ENCODE measurements around the gene LRRC75A. TPM values are rescaled to one million over a fixed set of nuclear protein-coding genes. Genes with fewer than 3 reads are reported as not detected.

The LRRC75A gene
- total and polyA plus RNA-seq, 2 of the 13 experiments (the other 11 are each of a cell fraction or from before 2014, with no cell fraction given): 0.03 TPM; not detected in 1

- TF ChIP-seq ZBTB40 (IDR thresholded peaks at IDR 0.05): no peak
- TF ChIP-seq ZBTB40 (CRISPR knock-in tag; IDR thresholded peaks at IDR 0.05): peak; percentile 37; the same call in 1 of the 2 replicates
- TF ChIP-seq HOXA3 (CRISPR knock-in tag; IDR thresholded peaks at IDR 0.05): peak; percentile 43; the same call in 1 of the 2 replicates
- TF ChIP-seq BORCS8-MEF2B (CRISPR knock-in tag; IDR thresholded peaks at IDR 0.05): no peak
- no peak for TF ChIP-seq DR1 (CRISPR knock-in tag; IDR thresholded peaks at IDR 0.05)
- no peak for TF ChIP-seq AGO2 (optimal IDR thresholded peaks at IDR 0.05; ENCODE audit: low read depth, low read length)
- TF ChIP-seq ZBTB44 (CRISPR knock-in tag; IDR thresholded peaks at IDR 0.05): no peak
- no peak for TF ChIP-seq ARNT2 (CRISPR knock-in tag; IDR thresholded peaks at IDR 0.05; ENCODE audit: low read depth)
- TF ChIP-seq ZNF766 (CRISPR knock-in tag; IDR thresholded peaks at IDR 0.05; ENCODE audit: borderline replicate concordance): peak; percentile 33; the same call in 1 of the 2 replicates
- TF ChIP-seq NCOA5 (CRISPR knock-in tag; IDR thresholded peaks at IDR 0.05): no peak
- no peak for TF ChIP-seq IRX3 (CRISPR knock-in tag; IDR thresholded peaks at IDR 0.05; ENCODE audit: borderline replicate concordance, low read depth)
- TF ChIP-seq HDAC1 (CRISPR knock-in tag; IDR thresholded peaks at IDR 0.05): peak; percentile 84
- TF ChIP-seq ZNF652 (CRISPR knock-in tag; IDR thresholded peaks at IDR 0.05; ENCODE audit: borderline replicate concordance, low read depth): no peak
- TF ChIP-seq ZNF513 (CRISPR knock-in tag; conservative IDR thresholded peaks at IDR 0.05): no peak
- no peak for TF ChIP-seq PHB2 (IDR thresholded peaks at IDR 0.05; ENCODE audit: partially characterized antibody)
- peak; percentile 58; the same call in 1 of the 2 replicates for TF ChIP-seq ZFX (CRISPR knock-in tag; IDR thresholded peaks at IDR 0.05; ENCODE audit: low read depth)
- TF ChIP-seq FOXA1 (IDR thresholded peaks at IDR 0.05): no peak
- TF ChIP-seq FOXA1 (CRISPR knock-in tag; IDR thresholded peaks at IDR 0.05): peak; percentile 72; the same call in 1 of the 2 replicates
These were observed 66.0 kb downstream of the LRRC75A start (continued) for GRCh38 chr17:16425698-16426659.
